Stimulated activated naive CD8-positive, alpha-beta T cell treated with anti-CD3 and anti-CD28 coated beads, Interleukin-15, Interleukin-2, amounts not matched to agents 100 ng/mL and 50 ng/mL, for 24 hours (primary cell): Measurements from ENCODE around the gene RHOU.
A peak's percentile ranks its signal among the peaks of the same experiment; 100 is the strongest.

Experiments
- H3K27ac Mint-ChIP-seq: one replicate; pipeline ENCODE4 v1.8.0; 2021; ENCODE audit warnings: mild to moderate bottlenecking, mixed read lengths
- H3K27me3 Mint-ChIP-seq: one replicate; pipeline ENCODE4 v1.8.0; 2021; ENCODE audit warnings: mixed read lengths
- H3K36me3 Mint-ChIP-seq: one replicate; pipeline ENCODE4 v1.8.0; 2021; ENCODE audit warnings: low read depth, mixed read lengths
- H3K4me1 Mint-ChIP-seq: one replicate; pipeline ENCODE4 v1.8.0; 2021; ENCODE audit warnings: low read depth, mixed read lengths
- H3K4me3 Mint-ChIP-seq: one replicate; pipeline ENCODE4 v1.8.0; 2021; ENCODE audit warnings: mild to moderate bottlenecking, mixed read lengths
- H3K9me3 Mint-ChIP-seq: one replicate; pipeline ENCODE4 v1.8.0; 2021; ENCODE audit warnings: mixed read lengths

RHOU gene

DNA sequence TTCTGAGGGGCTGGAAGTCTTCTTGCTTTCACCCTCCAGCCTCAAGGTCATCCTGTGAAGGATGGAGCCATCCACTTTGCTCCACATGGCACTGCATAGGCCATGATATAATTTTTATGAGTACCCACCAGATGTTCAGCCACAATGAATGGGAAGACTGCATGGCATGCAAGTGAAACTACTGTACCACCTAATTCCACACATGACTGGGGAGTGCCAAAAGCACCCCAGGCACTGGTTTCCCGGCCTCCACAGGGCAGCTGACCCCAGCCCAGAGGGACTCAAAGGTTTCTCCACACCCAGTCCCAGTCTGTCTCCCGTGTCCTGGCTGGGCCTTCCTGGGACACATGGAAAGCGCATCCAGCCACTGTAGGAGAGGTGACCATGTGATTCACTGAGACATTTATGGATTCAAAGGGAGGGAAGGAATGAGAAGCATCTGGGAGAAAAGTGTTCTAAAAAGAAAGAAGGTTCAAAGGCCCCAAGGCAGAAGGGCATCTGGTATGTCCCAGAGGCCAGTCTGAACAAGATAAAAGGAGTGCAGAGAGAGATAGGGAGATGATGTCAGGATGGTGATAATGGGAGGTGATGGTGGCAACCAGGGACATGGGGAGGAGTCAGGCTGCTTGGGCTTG lies 12.1 kb downstream of the RHOU start:
- Mint-ChIP-seq H3K36me3 (no peaks in the 10 kb centered on the region), H3K4me1 (peaks cover 4% of the 10 kb centered on the region), H3K27ac (no peak overlapping the region), H3K4me3 (no peak overlapping the region), H3K27me3 (peaks cover 13% of the 10 kb centered on the region), H3K9me3 (no peaks in the 10 kb centered on the region)

DNA sequence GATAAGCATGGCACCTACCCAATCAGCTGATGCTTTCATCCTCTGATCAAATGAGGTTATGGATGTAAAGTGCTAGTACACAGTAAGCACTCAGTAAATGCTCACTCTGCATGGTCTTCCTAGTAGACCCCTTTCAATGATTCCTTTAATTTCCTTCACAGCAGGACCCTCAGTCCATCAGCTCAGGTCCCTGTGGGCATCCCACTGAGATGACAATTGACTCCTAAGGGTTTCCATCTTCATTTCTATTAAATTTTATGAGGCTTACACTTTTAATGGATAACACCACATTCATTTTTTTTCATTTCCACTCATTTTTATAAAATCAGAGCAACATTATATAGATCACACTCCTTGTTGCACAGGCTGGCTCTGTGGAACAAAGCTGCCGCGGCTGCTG lies 12.8 kb downstream of the RHOU start:
- no peak overlapping the region for H3K4me3 Mint-ChIP-seq
- H3K36me3 Mint-ChIP-seq: no peaks in the 10 kb centered on the region
- H3K27ac Mint-ChIP-seq: no peak overlapping the region
- H3K4me1 Mint-ChIP-seq: peaks cover 4% of the 10 kb centered on the region
- peaks cover 18% of the 10 kb centered on the region for H3K27me3 Mint-ChIP-seq
- no peaks in the 10 kb centered on the region for H3K9me3 Mint-ChIP-seq

DNA sequence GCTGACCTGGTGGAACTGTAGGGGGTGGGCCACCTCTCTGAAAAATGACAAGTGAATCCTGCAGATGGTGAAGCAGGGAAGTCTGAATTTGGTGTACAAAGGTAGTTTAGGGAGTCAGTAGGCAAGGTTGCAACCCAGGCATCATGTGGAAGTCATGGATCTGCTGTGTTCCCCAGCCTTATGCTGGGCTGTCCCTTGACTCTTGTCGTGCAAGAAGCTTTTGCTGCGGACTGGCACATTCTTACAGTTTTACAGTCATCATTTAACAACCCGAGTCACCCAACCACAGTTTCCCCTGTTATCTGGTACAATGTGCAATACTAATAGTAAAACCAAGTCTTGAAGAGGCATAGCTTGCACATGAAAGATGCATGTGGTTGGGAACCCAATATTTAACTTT lies 13.2 kb downstream of the RHOU start:
- Mint-ChIP-seq H3K36me3 (no peaks in the 10 kb centered on the region), H3K9me3 (no peaks in the 10 kb centered on the region), H3K4me1 (peaks cover 4% of the 10 kb centered on the region), H3K27ac (no peak overlapping the region), H3K4me3 (no peak overlapping the region), H3K27me3 (peaks cover 19% of the 10 kb centered on the region)

GRCh38 chr1:228749765-228750164 lies 14.5 kb downstream of the RHOU start:
- Mint-ChIP-seq H3K36me3 (no peaks in the 10 kb centered on the region), H3K27me3 (peaks cover 24% of the 10 kb centered on the region), H3K4me3 (no peak overlapping the region), H3K9me3 (no peaks in the 10 kb centered on the region), H3K27ac (no peak overlapping the region), H3K4me1 (peaks cover 4% of the 10 kb centered on the region)

DNA sequence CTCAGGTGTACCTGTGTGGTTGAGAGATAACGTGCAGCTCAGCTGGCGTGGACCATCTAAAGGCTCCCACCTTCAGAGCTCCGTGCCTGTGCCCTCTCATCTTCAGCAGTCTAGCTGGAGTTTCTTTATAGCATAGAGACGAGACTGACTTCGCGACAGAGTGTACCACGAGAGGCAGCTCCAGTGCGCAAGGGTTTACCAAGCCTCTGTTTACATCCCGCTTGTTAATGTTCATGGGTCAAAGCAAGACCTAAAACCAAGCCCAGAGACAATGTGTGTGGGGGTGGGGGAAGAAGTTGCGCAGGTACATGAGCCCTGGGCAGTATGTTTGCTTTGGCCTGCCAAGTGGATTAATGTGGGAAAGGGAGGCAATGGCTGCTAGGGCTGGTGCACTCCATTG lies 15.6 kb downstream of the RHOU start:
- peaks cover 4% of the 10 kb centered on the region for H3K4me1 Mint-ChIP-seq
- H3K27me3 Mint-ChIP-seq: peaks cover 32% of the 10 kb centered on the region
- no peaks in the 10 kb centered on the region for H3K36me3 Mint-ChIP-seq
- H3K27ac Mint-ChIP-seq: peak overlapping the region; percentile 50
- no peak overlapping the region for H3K4me3 Mint-ChIP-seq
- no peaks in the 10 kb centered on the region for H3K9me3 Mint-ChIP-seq

- Mint-ChIP-seq H3K36me3 (no peaks in the 10 kb centered on the region), H3K4me1 (peaks cover 4% of the 10 kb centered on the region), H3K9me3 (no peaks in the 10 kb centered on the region), H3K27ac (peak overlapping the region; percentile 50), H3K4me3 (no peak overlapping the region), H3K27me3 (peaks cover 37% of the 10 kb centered on the region)
Measured at GRCh38 chr1:228751360-228752098, 16.2 kb downstream of the RHOU start.

DNA sequence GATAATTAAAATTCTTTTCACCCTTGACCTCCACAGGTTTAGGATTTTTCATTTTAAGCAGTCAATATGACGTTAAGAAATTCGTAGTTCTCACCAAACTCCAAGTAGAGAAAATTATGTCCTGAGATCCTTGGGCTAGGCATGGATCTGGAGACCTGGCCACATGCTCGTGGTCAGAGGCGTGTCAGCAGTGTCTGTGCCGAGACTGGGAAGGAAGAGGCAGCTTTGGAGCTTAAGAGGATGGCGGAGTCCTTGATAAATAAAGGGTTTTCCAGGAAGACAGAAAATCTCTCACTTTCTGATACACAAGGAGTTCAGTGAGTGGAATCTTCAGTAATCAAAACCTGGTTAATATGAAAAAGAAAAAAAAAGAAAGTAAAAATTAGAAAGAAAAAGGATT lies 17.0 kb downstream of the RHOU start:
- Mint-ChIP-seq H3K4me3 (no peak overlapping the region), H3K27me3 (peaks cover 37% of the 10 kb centered on the region)

GRCh38 chr1:228752675-228753265 lies 17.5 kb downstream of the RHOU start:
- Mint-ChIP-seq H3K36me3 (no peaks in the 10 kb centered on the region), H3K9me3 (no peaks in the 10 kb centered on the region), H3K4me3 (no peak overlapping the region), H3K4me1 (peaks cover 4% of the 10 kb centered on the region), H3K27me3 (peaks cover 37% of the 10 kb centered on the region), H3K27ac (no peak overlapping the region)

More for the DNA sequence above, 17.0 kb downstream of the RHOU start:
- Mint-ChIP-seq H3K36me3 (no peaks in the 10 kb centered on the region), H3K4me1 (peaks cover 4% of the 10 kb centered on the region), H3K27ac (no peak overlapping the region), H3K9me3 (no peaks in the 10 kb centered on the region)

- no peak overlapping the region for H3K4me3 Mint-ChIP-seq
- peaks cover 4% of the 10 kb centered on the region for H3K4me1 Mint-ChIP-seq
- peaks cover 37% of the 10 kb centered on the region for H3K27me3 Mint-ChIP-seq
- H3K9me3 Mint-ChIP-seq: no peaks in the 10 kb centered on the region
- H3K36me3 Mint-ChIP-seq: no peaks in the 10 kb centered on the region
- no peak overlapping the region for H3K27ac Mint-ChIP-seq
Measured at GRCh38 chr1:228753287-228753686, 18.0 kb downstream of the RHOU start.

GRCh38 chr1:228753786-228754360 lies 18.6 kb downstream of the RHOU start:
- Mint-ChIP-seq H3K4me3 (no peak overlapping the region), H3K9me3 (no peaks in the 10 kb centered on the region), H3K36me3 (no peaks in the 10 kb centered on the region), H3K27me3 (peaks cover 33% of the 10 kb centered on the region), H3K4me1 (no peaks in the 10 kb centered on the region), H3K27ac (no peak overlapping the region)

GRCh38 chr1:228754646-228755268 lies 19.5 kb downstream of the RHOU start:
- H3K36me3 Mint-ChIP-seq: no peaks in the 10 kb centered on the region

GRCh38 chr1:228755800-228756199 lies 20.5 kb downstream of the RHOU start:
- Mint-ChIP-seq H3K4me1 (no peaks in the 10 kb centered on the region), H3K4me3 (no peak overlapping the region), H3K27me3 (peaks cover 31% of the 10 kb centered on the region), H3K36me3 (no peaks in the 10 kb centered on the region), H3K9me3 (no peaks in the 10 kb centered on the region), H3K27ac (no peak overlapping the region)

More at GRCh38 chr1:228754646-228755268, 19.5 kb downstream of the RHOU start:
- no peaks in the 10 kb centered on the region for H3K9me3 Mint-ChIP-seq
- H3K27ac Mint-ChIP-seq: no peak overlapping the region
- H3K27me3 Mint-ChIP-seq: peaks cover 32% of the 10 kb centered on the region
- no peaks in the 10 kb centered on the region for H3K4me1 Mint-ChIP-seq
- H3K4me3 Mint-ChIP-seq: no peak overlapping the region

GRCh38 chr1:228756457-228756856 lies 21.2 kb downstream of the RHOU start:
- Mint-ChIP-seq H3K36me3 (no peaks in the 10 kb centered on the region), H3K27me3 (peaks cover 27% of the 10 kb centered on the region), H3K4me1 (no peaks in the 10 kb centered on the region), H3K4me3 (no peak overlapping the region), H3K9me3 (no peaks in the 10 kb centered on the region), H3K27ac (no peak overlapping the region)

- Mint-ChIP-seq H3K4me3 (no peak overlapping the region), H3K27me3 (peaks cover 19% of the 10 kb centered on the region), H3K36me3 (no peaks in the 10 kb centered on the region), H3K27ac (no peak overlapping the region), H3K4me1 (no peaks in the 10 kb centered on the region), H3K9me3 (no peaks in the 10 kb centered on the region)
Measured at GRCh38 chr1:228758447-228758846, 23.2 kb downstream of the RHOU start.

DNA sequence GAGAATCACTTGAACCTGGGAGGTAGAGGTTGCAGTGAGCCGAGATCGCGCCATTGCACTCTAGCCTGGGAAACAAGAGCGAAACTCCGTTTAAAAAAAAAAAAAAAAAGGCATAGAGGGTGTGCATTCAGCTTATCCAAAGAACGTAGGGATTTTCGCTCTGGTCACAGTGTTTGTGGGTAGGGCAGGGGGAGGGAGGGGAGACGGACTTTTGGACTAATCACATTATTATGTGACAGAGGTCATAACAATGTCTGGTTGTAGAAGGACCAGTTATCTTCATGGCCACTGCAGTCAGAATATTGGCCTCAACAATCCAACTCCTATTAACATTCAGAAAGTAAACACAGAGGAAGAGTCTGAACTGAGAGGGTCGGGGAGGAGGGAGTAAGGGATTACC lies 25.7 kb downstream of the RHOU start:
- Mint-ChIP-seq H3K36me3 (no peaks in the 10 kb centered on the region), H3K4me3 (no peak overlapping the region)

More for the DNA sequence above, 25.7 kb downstream of the RHOU start:
- Mint-ChIP-seq H3K27ac (no peak overlapping the region), H3K27me3 (peaks cover 5% of the 10 kb centered on the region), H3K4me1 (peaks cover 5% of the 10 kb centered on the region), H3K9me3 (no peaks in the 10 kb centered on the region)
